GM21619 (cell line): Measurements from ENCODE around the gene FAM53B.
A peak's percentile ranks its signal among the peaks of the same experiment; 100 is the strongest.

Source experiments
- ATAC-seq: cut with Tn5 transposase; IDR thresholded peaks from one replicate; pipeline ENCODE4 v1.9.1; 2021; ENCODE audit not compliant: unreplicated experiment

The FAM53B gene

DNA sequence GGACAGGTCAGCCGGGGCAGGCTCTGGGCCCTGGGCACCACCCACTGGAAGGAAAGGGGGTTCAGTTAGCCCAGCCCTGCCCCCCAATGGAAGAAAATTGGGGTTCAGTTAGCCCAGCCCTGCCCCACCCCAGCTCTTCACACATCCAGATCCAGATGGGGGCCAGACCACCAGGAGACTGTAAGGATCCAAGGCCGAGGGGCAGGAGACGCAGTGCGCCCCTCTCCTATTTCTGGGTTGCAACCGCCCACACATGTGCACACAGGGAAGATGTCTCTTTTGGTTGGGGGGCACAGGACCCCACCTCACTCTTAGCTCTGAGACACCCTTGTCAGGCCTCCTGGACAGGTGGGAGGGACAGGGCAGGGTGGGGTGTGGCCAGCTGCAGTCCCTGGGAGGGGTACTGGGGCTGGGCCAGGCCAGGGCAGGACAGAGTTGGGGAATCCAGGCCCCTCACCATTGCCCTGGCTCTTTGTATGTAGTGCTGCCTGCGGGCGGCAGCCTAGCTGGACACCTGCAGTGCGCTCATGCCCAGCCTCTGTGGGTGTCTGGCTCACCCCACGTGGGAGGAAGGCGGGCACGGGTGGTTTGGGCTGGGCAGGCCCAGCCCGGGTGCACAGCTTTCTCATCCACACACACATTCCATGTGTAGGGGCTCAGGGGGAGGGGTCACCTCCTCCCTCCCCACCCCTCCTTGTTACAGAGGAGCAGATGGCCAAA, 141.4 kb downstream of the FAM53B start:
- ATAC-seq: no peak

DNA sequence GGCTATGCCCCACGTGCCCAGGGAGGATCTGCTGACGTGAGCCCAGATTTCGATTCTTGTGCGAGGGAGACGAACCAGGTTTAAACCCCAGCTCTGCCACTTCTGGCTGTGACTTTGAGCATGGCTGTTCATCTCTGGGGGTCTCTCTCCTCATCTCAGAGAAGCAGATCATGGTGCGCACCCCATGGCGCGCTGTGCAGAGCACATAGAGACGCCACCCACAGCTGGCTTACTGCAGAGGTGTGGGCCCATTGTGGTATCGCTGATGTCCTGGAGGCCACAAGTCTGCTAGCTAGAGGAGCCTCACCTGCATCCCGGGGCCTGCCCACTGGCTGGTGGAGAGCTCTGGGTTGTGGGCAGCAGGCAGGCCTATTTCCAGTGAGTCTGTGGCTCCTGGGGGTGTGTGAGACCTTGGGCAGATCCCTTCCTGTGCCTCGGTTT, 142.0 kb downstream of the FAM53B start:
- ATAC-seq: no peak

DNA sequence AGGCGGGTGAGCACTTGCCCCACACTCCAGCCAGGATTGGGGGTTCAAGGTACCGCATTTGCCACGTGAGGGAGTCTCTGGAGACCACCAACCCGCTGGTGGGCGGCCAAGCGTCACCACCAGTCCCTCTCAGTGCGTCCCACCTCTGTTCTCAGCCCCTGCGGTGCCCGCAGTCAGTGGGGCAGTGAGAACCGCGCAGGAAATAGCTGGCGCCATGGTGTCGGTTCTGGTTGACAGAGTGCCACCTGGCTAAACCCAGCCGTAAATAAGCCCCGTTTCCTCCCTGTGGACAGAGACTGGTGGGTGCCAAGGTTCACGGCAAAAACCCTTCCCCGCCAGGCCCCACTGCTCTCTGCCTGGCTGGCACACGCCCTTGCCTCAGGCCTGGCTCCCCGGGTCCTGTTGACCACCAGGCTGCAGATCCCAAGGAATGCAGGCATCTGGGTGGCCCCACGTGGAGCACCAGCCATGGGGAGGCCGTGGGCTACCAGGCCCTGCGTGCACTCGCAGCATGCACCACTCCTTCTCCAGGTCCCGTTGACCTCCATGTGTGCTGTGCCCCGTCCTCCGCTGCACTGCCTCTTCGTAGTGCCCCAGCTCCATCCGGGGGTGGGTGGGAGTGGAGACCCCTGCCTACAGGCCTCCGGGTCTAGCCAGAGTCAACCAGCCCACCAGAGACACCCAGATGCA, 142.6 kb downstream of the FAM53B start:
- ATAC-seq: peak; percentile 43

DNA sequence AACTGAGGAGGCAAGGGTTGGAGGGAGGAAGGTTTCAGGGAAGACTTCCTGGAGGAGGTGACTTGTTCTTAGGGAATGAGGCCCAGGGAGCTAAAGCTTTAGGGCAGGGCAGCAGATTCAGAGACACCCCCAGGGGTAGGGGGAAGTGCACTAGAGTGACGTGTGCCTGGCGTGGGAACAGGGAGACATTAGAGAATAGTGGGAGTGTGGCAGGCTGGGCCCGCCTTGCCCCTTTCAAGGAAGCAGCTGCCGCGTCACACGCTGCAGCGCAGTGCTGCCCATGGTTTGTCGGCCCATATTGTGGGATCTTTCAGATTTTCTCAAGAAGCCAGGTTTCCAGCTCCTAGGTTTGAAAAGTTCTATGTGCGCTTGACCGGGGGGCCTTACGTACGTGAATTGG, 143.2 kb downstream of the FAM53B start:
- ATAC-seq: no peak

DNA sequence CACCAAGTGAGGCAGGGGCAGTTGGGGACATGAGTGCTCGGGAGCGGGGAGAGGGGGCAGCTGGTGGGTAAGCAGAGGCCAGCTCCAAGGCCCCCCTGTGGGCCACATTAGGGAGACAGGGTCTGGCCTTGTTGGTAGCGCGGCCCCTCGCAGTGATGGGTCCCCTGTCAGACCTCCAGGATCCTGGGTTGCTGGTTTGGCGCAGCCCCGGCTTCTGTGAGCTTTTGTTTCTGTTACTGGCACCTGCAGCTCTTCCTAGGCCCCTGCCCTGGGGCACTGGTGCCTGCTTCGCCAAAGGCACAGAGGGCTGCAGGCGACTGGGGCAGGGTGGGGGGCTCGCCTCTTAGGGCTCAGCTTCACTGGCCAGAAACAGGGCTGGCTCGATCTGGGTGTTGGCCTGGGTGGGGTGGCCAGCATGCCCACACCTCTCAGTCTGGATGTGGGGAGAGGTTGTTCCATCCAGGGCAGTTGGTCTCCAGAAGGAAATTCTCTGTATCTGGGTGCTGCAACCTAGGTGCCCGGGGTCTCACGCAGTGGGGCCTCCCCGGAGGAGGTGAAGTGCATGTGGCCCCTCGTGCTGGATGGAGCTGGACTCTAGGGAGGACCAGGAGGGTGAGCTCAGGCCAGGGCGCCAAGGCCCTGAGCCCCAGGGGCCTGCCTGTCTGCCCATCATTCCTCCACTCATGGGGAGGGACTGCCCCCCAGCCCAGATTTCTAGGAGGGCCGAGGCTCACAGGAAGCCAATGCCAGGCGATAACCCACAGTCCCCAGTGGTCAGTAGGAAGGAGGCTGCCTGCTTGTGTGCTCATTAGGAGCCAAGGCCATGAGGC, 143.9 kb downstream of the FAM53B start:
- ATAC-seq: no peak

DNA sequence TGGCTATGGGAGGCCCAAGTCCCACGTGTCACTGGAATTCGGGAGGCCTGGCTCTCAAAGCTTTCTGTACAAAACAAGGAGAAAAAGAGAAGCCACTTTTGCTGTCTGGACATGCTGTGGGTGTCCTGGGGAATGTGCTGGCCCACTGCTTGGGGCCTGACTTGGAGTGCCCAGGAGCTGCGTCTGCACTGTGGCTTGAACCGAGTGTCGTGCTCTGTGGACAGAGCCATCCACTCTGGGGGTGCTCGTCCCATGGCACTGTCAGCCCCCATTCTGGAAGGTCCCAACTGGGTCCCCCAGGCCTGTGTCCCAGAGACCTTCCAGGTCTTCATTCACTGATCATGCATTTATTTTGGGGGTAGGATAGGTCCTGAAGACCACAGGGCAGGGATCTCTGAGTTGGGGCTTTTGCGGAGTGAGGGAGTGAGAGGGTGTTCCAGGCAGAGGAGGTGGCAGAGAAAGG, 144.6 kb downstream of the FAM53B start:
- no peak for ATAC-seq

DNA sequence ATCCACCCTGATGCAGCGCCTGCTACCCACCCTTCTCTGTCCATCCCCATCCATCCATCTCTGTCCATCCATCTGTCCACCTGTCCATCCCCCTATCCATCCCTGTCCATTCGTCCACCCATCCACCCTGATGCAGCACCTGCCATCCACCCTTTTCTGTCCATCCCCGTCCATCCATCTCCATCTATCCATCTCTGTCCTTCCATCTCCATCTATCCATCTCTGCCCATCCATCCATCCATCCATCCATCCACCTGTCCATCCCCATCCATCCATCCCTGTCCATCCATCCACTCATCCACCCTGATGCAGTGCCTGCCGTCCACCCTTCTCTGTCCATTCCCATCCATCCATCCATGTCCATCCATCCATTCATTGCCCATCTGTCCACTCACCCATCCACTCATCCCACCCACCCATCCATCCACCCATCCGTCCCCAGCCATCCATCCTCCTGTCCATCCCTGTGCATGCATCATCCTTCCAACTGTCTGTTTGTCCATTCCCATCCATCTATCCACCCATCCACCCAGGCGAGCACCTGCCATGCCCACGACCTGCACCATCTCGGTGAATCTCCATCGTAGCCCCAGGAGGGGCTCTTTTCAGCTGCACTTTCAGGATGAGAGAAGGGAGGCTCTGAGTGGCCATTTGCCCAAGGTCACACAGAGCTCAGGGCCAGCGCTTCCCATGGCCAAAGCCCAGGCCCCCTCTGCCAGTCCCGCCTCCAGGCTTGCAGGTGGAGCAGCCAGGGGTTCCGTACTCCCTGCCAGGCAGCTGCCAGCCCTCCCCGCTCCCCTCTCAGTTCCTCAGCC, 145.2 kb downstream of the FAM53B start:
- no peak for ATAC-seq

DNA sequence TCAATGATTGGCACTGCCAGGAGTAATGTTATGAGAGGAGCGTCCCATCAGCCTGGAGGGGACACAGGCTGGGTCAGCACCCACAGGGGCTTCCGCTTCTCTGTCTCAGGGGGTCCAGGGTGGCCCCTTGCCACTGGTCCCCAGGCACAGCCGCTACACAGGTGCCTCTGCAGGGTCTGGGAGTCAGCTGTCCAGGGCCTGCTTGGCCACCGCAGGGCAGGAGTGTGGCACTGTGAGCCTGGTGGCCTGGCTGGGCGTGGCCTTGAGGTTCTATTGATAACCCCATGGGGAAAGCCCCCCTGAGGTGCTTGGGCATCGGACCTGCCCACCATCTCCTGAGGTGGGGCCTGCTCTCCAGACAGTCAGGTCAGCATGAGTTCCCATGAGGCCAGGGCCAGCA, 146.0 kb downstream of the FAM53B start:
- no peak for ATAC-seq

DNA sequence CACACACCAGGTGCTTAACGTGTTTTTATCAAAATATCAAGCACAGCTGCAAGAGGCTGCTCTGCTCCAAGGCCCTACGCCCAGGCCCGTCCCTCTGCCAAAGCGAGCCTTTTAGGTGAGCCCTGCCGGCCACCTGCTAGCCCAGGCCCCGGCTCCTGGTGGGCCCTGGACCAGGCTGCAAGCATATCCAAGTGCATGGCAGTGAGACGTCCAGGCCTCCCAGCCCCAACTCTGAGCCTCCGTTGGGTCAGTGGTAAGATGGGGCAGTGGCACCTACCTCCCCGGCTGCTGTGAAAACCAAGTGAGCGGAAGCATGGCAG, 146.4 kb downstream of the FAM53B start:
- ATAC-seq: no peak

DNA sequence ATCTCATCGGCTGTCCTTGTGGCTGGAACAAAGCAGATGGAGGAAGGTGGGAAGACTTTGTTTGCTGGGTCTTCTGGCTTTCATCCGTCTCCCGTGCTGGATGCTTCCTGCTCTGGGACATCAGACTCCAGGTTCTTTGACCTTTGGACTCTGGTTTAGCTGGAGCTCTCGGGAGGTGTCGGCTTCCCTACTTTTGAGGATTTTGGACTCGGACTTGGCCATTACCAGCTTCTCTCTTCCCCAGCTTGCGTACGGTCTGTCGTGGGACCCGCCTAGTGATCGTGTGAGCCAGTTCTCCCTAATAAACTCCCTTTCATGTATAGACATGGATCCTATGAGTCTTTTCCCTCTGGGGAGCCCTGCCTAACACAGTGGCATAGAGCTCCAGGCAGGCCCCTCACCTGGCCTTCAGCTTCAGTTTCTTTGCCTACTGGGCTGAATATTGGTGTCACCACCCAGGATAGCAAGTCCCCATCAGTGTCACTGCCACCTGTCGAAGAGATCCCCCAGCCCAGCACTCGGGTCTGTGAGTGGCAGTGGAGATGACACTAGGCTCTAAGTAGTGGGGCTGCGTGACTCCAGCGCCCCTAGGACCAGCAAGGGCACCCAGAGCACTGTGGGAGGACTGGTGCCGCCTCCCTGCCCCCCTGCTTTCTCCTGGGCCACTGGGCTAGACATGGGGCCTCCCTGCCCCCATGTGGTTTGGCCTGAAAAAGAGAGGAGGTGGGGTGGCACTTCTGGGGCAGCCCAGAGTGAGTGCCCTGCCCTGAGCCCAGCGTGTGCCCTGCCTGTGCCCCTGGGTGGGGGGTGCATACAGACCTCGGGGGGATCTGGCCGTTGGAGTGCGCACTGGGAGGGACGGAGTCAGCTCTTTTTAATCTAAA, 147.0 kb downstream of the FAM53B start:
- no peak for ATAC-seq

DNA sequence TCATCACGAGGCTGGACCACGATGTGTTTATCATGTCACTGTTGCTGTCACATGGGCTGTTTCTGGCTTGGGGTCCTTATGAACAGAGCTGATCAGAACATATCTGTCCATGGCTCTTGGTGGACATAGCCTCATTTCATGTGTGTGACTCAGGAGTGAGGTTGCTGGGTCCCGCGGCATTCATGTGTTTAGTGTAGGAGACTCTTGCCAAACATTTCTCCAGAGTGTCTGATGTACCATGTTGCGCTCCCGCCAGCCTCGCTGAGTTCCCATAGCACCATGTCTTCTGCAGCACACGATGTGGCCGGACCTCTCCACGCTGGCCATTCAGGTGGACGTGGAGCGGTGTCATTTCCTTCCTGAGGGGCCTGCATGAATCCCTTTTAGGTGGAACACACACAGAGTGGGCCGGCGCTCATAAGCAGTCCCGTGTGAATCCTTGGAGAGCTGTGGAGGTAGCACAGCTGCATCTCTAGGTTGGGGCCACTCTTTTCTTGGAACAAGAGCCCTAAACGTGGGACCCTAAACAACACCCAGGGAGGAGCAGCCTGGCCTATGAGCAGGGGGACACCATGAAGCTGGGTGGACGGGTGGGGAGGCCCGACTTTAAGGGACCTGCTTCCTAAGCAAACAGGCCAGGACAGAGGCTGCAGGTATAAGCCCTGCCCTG, 147.9 kb downstream of the FAM53B start:
- ATAC-seq: no peak

DNA sequence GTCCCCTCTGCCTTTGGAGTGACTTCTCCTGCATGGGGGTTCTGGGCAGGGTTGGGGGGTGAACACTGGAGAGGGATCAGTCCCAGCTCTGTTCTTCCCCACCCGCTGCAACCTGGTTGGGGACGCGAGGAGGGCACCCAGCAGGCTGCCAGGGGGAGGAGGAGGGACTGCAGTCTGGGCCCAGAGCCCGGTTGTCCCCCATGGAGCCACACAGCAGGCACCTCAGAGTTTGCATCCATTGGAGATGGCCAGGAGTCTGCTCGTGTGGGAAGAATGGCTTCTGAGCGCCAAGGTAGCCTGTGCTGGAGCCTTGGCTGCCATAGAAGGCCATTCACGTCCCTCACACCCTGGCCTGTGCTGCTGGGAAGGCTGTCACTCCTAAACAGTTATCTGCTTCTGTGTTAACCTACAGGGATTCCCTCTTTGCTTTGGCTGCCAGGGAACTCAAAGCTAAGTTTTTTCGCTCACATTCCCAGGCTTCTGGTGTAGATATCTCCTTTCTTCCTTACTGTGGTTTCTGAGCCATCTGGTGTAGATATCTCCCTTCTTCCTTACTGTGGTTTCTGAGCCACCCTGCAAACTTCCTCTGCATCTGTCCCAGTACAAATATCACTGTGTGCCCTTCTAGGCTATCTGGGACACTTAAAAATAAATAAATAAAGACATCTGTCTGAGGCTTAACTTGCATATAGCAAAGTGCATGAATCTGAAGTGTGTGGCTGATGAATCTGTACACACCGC, 148.9 kb downstream of the FAM53B start:
- ATAC-seq: no peak

DNA sequence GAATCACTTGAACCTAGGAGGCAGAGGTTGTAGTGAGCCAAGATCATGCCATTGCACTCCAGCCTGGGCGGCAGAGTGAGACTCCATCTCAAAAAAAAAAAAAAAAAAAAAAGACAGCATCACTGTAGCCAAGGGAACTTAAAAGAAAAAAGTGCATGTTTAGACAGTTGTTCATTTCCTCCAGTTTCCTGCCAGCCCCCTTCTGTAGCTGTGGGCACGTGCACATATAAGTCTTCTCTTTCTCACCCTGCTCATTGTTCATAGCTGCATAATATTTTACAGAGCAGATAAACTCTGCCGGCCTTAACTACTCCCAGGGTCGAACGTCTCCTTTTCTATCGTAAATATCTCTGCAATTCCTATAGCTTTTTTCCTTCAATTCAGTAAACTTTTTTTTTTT, 149.9 kb downstream of the FAM53B start:
- no peak for ATAC-seq

DNA sequence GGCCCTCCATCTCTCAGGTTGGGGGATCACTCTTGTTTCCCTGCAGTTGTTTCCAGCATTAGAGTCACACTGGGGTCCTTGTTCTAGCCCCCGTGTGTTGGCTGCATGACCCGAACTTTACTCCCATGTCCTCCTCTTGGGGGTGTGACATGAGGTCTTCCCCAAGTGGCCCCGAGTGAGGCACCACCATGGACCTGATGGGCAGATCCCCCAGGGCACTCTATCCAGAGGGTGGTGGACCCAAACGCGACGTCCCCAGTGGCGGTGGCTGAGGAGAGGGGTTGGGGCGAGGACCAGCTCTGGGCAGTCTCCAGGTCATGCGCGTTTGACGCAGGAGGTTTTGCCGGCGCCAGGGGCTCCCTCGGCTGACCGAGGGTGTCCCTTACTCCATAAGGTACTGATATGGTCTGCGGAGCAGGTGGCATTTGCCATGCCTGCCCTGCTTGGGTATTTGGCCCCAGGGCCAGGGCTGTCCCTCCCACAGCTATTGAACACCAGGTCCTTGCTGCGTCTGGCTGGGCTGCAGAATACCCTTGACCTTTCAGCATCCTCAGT, 150.7 kb downstream of the FAM53B start:
- no peak for ATAC-seq

DNA sequence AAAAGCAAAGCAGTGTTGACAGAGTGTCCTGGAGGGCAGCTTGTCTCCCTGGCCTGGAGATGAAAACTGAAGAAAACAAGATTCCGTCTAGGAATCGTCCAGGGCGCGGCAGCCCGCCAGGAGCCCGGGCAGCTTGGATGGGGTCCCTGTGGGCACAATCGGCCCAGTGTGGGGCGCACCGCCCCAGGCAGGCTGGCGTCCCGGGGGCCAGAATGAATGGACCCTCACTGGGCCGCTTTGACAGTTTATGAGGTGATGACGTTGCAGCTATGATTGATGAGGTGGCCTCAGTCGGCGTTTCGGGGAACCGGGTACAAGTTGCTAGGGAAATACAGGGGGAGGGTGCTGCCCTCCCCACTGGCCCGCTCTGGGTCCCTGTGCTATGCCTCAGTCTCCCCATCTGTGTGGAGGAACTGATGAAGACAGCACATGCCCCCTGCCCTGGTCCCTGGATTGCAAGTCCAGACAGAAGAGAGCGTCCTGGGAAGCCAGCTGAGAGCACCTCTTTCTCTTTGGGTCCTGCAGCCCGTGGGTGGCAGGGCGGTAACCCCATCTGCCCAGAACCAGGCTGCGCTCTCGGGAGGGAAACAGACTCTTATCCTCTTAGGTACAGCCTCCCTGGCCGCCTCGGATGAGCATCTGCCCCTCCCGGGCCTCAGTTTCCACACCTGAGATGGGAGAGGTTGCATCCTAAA, 151.3 kb downstream of the FAM53B start:
- no peak for ATAC-seq

DNA sequence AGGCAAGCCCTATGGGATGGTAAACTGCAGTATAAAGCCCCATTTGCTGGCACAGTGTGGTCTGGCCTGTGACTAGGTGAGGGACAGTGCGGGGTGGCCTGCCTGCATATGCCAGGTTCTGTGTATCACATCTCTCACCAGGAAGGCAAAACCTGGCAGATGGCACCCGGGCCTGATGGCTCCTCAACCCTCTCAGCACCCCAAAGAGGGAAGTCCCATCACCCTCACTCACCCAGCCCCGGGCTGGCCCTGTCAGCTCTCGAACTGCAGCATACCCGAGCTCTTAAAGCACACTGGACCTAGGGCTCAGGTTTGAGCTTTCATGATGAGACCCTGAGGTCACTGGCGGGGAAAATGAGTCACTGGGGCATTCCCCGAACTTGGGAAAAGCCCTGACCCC, 152.1 kb downstream of the FAM53B start:
- no peak for ATAC-seq

DNA sequence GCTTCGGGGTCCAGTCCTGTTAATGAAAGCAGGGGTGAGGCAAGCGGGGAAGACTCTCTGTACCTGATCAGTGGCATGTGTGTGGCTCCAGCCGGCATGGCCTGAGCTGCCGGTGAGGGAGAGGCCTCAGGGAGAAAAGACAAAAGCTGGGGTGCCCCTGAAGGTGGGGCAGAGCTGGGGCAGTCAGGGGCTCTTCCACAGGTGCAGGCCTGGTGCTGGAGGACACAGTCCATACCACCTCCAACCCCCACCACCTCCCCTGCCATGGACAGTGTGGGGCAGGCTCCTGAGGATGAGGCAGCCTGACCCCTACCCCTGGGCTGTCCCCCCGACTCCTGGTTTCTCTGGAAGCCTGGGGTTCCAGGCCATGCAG, 153.1 kb downstream of the FAM53B start:
- no peak for ATAC-seq
